SU-DHL-6 (cell line): Measurements from ENCODE around the gene PVALEF.

Experiments
- H2AFZ ChIP-seq: fragments of 200-600 bp; sonication (generic); 2 replicates; pipeline ENCODE4 v1.6.1; 2014; ENCODE audit warnings: low read depth, mild to moderate bottlenecking, moderate library complexity, mixed read lengths, antibody characterized with exemption, low read length; ENCODE audit not compliant: severe bottlenecking
- H3F3A ChIP-seq: fragments of 200-600 bp; shearing (Covaris generic); 2 replicates; pipeline ENCODE4 v1.6.0; 2016; ENCODE audit warnings: antibody characterized with exemption, mild to moderate bottlenecking; ENCODE audit not compliant: insufficient read depth
- H3K27ac ChIP-seq: fragments of 200-600 bp; sonication (generic); 2 replicates; pipeline ENCODE4 v1.5.1; 2016; ENCODE audit warnings: low read depth, mild to moderate bottlenecking, low read length, moderate library complexity, mixed read lengths
- H3K27me3 ChIP-seq: fragments of 200-600 bp; sonication (generic), shearing (Covaris generic); 2 replicates; pipeline ENCODE4 v1.6.0; 2014; ENCODE audit warnings: mild to moderate bottlenecking, low read length
- H3K36me3 ChIP-seq: fragments of 200-600 bp; sonication (generic); 2 replicates; pipeline ENCODE4 v1.6.1; 2014; ENCODE audit warnings: mild to moderate bottlenecking, low read length, mixed read lengths
- H3K4me2 ChIP-seq: fragments of 300-600, 200-600 bp; shearing (Covaris generic), sonication (generic); 2 replicates; pipeline ENCODE4 v1.6.0; 2014; ENCODE audit warnings: low read length, low read depth, mild to moderate bottlenecking; ENCODE audit not compliant: poor library complexity, severe bottlenecking
- H3K4me3 ChIP-seq: fragments of 200-600 bp; sonication (generic); 2 replicates; pipeline ENCODE4 v1.5.1; 2014; ENCODE audit warnings: antibody characterized with exemption, low read length, mild to moderate bottlenecking, mixed read lengths; ENCODE audit not compliant: insufficient read depth, poor library complexity, severe bottlenecking
- H3K79me2 ChIP-seq: fragments of 200-600 bp; sonication (generic); 2 replicates; pipeline ENCODE4 v1.6.1; 2014; ENCODE audit warnings: mild to moderate bottlenecking, low read length, moderate library complexity; ENCODE audit not compliant: insufficient read depth
- H3K9ac ChIP-seq: fragments of 200-600 bp; sonication (generic); 2 replicates; pipeline ENCODE4 v1.7.0; 2014; ENCODE audit warnings: mild to moderate bottlenecking, low read length
- H3K9me2 ChIP-seq: fragments of 200-600 bp; sonication (generic); replicated peaks from 2 replicates; pipeline ENCODE4 v1.6.1; 2014; ENCODE audit warnings: low read length; ENCODE audit not compliant: insufficient read depth
- H3K9me3 ChIP-seq: fragments of 200-600 bp; sonication (generic); 2 replicates; pipeline ENCODE4 v1.6.1; 2014; ENCODE audit warnings: low read length, mixed read lengths; ENCODE audit not compliant: insufficient read depth
- H4K20me1 ChIP-seq: fragments of 200-600 bp; sonication (generic); 2 replicates; pipeline ENCODE4 v1.6.1; 2014; ENCODE audit warnings: low read depth, mild to moderate bottlenecking, antibody characterized with exemption, low read length, moderate library complexity, mixed read lengths
- EZH2phosphoT487 ChIP-seq: fragments of 200-600 bp; sonication (generic), shearing (Covaris generic); conservative IDR thresholded peaks from 2 replicates; pipeline ENCODE4 v1.6.1; 2018; ENCODE audit warnings: mild to moderate bottlenecking, antibody characterized with exemption, low read length, moderate library complexity, mixed read lengths
- TF ChIP-seq, protein P1 (sequence below): fragments of 200-600 bp; sonication (generic); IDR thresholded peaks from one replicate; pipeline ENCODE4 v1.5.1; 2017; ENCODE audit warnings: antibody characterized with exemption, mild to moderate bottlenecking, low read length, moderate library complexity; ENCODE audit not compliant: insufficient read depth, poor library complexity, severe bottlenecking

The PVALEF gene

DNA sequence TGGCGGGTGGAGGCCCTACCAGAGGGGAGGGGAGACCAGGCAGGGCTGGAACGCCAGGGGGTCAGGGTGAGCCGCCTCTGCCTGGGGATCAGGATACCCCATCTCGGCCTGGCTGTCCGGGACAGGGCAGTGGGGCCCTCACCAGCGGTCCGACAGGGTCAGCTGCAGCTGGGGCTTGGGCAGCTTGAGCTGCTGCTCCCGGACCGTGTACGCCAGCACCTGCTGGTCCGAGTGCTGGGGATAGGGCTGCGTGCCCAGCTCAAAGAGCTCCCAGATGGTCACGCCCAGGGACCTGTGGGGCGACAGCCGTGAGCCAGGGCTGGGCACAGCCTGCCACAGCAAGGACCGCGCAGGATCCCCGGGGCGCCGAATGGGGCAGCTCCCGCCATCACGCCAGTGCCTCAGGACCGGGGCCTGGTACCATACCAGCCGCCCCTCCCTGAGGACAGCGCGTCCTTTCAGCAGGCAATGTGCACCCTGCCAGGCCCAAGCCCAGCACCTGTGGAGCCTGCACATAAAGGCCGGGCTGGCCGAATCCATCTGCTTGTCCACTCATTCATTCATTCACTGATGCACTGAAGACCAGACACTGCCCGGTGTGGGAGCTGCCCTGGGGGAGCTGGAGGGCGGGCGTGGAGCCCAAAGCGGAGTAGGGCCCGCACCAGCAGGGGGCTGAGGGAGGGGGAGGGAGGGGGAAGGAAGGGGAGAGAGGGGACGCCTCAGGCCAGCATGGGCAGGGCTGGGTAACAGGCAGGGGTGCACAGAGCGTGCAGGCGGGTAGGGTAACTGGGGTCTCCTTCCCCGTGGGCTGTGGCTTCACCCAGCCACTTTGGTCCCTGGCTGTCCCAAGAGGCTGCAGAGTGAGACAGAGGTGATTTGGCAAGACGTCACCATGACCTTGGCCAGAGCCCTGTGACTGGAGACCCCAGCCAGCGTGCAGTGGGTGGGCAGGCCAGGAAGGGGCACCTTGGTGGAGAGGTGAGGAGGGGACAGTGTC is 42.0 kb upstream of the PVALEF start:
- Histone ChIP-seq H3K4me2 (no peak overlapping the region), H4K20me1 (no peaks in the 10 kb centered on the region), H3K9me2 (no peaks in the 10 kb centered on the region), H2AFZ (no peak overlapping the region), H3K9me3 (no peaks in the 10 kb centered on the region), H3K9ac (no peak overlapping the region), H3K27ac (no peak overlapping the region), H3K27me3 (no peaks in the 10 kb centered on the region), H3K79me2 (no peaks in the 10 kb centered on the region), H3K4me3 (no peak overlapping the region), H3F3A (no peaks in the 10 kb centered on the region), H3K36me3 (no peaks in the 10 kb centered on the region)
- TF ChIP-seq EZH2phosphoT487 = no peak
- TF ChIP-seq, protein P1, sequence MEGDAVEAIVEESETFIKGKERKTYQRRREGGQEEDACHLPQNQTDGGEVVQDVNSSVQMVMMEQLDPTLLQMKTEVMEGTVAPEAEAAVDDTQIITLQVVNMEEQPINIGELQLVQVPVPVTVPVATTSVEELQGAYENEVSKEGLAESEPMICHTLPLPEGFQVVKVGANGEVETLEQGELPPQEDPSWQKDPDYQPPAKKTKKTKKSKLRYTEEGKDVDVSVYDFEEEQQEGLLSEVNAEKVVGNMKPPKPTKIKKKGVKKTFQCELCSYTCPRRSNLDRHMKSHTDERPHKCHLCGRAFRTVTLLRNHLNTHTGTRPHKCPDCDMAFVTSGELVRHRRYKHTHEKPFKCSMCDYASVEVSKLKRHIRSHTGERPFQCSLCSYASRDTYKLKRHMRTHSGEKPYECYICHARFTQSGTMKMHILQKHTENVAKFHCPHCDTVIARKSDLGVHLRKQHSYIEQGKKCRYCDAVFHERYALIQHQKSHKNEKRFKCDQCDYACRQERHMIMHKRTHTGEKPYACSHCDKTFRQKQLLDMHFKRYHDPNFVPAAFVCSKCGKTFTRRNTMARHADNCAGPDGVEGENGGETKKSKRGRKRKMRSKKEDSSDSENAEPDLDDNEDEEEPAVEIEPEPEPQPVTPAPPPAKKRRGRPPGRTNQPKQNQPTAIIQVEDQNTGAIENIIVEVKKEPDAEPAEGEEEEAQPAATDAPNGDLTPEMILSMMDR = no peak

DNA sequence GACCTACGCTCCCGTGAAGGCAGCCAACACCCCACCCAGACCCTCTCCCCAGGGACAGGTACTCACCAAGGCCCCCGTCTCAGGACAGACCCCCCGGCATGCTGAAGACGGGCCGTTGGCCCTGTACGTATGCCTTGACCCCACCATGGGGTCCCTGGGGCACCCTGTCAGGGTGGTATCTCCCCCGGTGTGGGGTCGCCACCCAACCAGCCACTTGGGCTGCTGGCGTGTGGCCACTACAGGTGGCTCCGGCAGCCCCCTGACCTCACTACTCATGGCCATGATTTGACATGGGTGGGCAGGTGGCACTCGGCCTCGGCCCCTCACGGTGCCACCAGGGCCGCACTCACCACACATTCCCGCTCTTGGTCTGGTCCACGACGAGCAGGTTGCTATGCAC is 40.9 kb upstream of the PVALEF start:
- H2AFZ ChIP-seq = no peak overlapping the region
- H3K27me3 ChIP-seq = no peaks in the 10 kb centered on the region
- H3K4me3 ChIP-seq = no peak overlapping the region
- no peaks in the 10 kb centered on the region for H4K20me1 ChIP-seq
- H3K27ac ChIP-seq = no peak overlapping the region
- H3K9ac ChIP-seq = no peak overlapping the region
- no peaks in the 10 kb centered on the region for H3K9me3 ChIP-seq
- no peaks in the 10 kb centered on the region for H3K9me2 ChIP-seq
- TF ChIP-seq, protein P1 = no peak
- TF ChIP-seq EZH2phosphoT487 = no peak
- no peak overlapping the region for H3K4me2 ChIP-seq
- H3K79me2 ChIP-seq = no peaks in the 10 kb centered on the region
- no peaks in the 10 kb centered on the region for H3F3A ChIP-seq
- H3K36me3 ChIP-seq = no peaks in the 10 kb centered on the region

DNA sequence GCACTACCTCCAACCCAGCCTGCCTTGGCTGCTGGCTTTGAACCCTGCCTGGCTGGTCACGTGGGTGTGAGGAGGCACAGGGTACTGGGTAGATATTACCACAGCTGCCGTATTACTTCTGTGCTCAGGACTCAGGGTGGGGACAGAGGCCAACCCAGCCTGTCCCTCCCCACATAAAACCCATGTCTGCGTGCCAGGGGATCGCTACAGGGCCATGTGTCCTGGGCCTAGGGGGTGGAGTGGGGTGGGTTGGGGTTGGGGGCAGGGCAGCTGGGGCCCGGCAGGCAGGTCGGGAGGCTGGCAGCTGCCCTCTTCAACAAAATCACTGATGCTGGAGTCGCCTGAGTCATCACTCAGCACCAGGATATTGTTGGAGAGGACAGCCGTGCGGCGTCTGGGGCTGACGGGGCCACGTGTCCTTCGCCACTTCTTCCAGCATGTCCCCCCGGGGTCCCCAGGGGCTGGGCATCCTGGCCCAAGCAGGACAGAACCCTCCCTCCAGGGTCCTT is 39.7 kb upstream of the PVALEF start:
- Histone ChIP-seq H3K27me3 (no peaks in the 10 kb centered on the region), H3K79me2 (no peaks in the 10 kb centered on the region), H3K4me2 (no peak overlapping the region), H2AFZ (no peak overlapping the region), H3K9me2 (no peaks in the 10 kb centered on the region), H3K9me3 (no peaks in the 10 kb centered on the region), H3K27ac (no peak overlapping the region), H3K36me3 (no peaks in the 10 kb centered on the region), H4K20me1 (no peaks in the 10 kb centered on the region), H3F3A (no peaks in the 10 kb centered on the region), H3K9ac (no peak overlapping the region), H3K4me3 (no peak overlapping the region)
- no peak for TF ChIP-seq EZH2phosphoT487
- TF ChIP-seq, protein P1 = no peak
